Astrocyte of the spinal cord (primary cell): ENCODE results near the gene OVOL3.

Experiments
- DNase-seq: peaks from one replicate; pipeline ENCODE4 v3.0.0; 2011; ENCODE audit warnings: low read depth, low spot score
- H3K4me3 ChIP-seq: 2 replicates; pipeline ENCODE4 v1.5.1; 2011; ENCODE audit warnings: low read depth, mild to moderate bottlenecking, low read length, moderate library complexity
- CTCF ChIP-seq: IDR thresholded peaks from 2 replicates; pipeline ENCODE4 v1.5.1; 2012; ENCODE audit warnings: low read depth, mild to moderate bottlenecking, low read length, inconsistent platforms
- in situ Hi-C: cut with HindIII; loops from 2 replicates; pipeline ENCODE4 v1.10.0; 2017; ENCODE audit warnings: low sequenced_read_pairs

OVOL3 gene

GRCh38 chr19:36153126-36153525, 42.2 kb downstream of the OVOL3 start:
- H3K4me3 ChIP-seq = no peak overlapping the region
- in situ Hi-C loops = no loop called here
- DNase-seq = no peak
- no peak for TF ChIP-seq CTCF

GRCh38 chr19:36160821-36161596, 50.1 kb downstream of the OVOL3 start:
- TF ChIP-seq CTCF = no peak
- no peak overlapping the region for H3K4me3 ChIP-seq
- in situ Hi-C loops = no loop called here
- DNase-seq = no peak
